Measurements from ENCODE around the gene AGER. TPM values are rescaled to one million over a fixed set of nuclear protein-coding genes. Genes with fewer than 3 reads are reported as not detected.

The AGER gene
- total RNA-seq, 1 experiment from 2014 or later: 14.3 TPM

DNA sequence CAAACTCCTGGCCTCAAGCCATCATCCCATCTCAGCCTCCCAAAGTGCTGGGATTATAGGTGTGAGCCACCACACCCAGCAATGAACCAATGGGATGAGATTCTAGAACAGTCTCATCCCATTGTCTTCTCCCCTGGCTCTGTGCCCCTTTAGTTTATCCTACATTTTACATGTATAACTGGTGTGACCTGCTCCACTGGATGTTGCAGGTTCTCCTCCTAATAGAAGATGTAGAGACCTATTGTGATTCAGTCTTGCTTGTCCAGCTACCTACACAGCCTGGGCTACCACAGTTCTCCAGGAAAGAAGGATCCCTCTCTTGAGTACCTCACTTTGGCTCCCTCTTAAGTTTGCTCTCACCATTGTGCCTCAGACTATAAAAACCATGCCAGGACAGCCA is 51.9 kb downstream of the AGER start:
- Histone ChIP-seq H2BK20ac (ENCODE audit: low read depth, low read length, poor library complexity, severe bottlenecking) (no peak overlapping the region), H3K9ac (ENCODE audit: extremely low read depth, insufficient read length, low read length) (no peak overlapping the region), H2BK5ac (ENCODE audit: insufficient read length, low read length) (no peak overlapping the region), H3K23ac (ENCODE audit: insufficient read length, low read depth, low read length) (no peak overlapping the region), H2BK120ac (ENCODE audit: low read depth, low read length, poor library complexity, severe bottlenecking) (no peak overlapping the region), H4K8ac (replicated peaks; ENCODE audit: insufficient read length, low read depth, low read length) (no peak overlapping the region), H3K27me3 (ENCODE audit: insufficient read depth, low read length) (no peaks in the 10 kb centered on the region), H3K27ac (ENCODE audit: insufficient read length, low read depth, low read length) (no peak overlapping the region), H2BK12ac (ENCODE audit: insufficient read length, low read depth, low read length) (no peak overlapping the region), H4K91ac (ENCODE audit: insufficient read length, low read depth, low read length) (no peak overlapping the region), H3K4me1 (ENCODE audit: insufficient read depth, low read length) (no peaks in the 10 kb centered on the region), H3K4ac (ENCODE audit: low read depth, low read length) (no peak overlapping the region), H2AK5ac (ENCODE audit: insufficient read length, low read length) (no peak overlapping the region), H3K23me2 (ENCODE audit: insufficient read length, low read depth, low read length, poor library complexity, severe bottlenecking) (peaks cover 3% of the 10 kb centered on the region), H3K14ac (ENCODE audit: insufficient read depth, low read length) (no peak overlapping the region), H3K79me2 (ENCODE audit: insufficient read depth, low read length) (no peaks in the 10 kb centered on the region), H4K20me1 (ENCODE audit: control insufficient read depth, insufficient read depth, insufficient read length) (no peaks in the 10 kb centered on the region), H3K9me3 (ENCODE audit: control insufficient read depth, low read depth, low read length) (no peaks in the 10 kb centered on the region), H3K4me2 (ENCODE audit: insufficient read depth, insufficient read length, low read length) (no peak overlapping the region), H4K5ac (ENCODE audit: insufficient read length, low read depth, low read length) (no peak overlapping the region), H3T11ph (ENCODE audit: low read length) (no peak overlapping the region), H2BK15ac (ENCODE audit: low read depth, low read length) (no peak overlapping the region), H3K56ac (ENCODE audit: insufficient read length, low read depth, low read length) (no peak overlapping the region), H2AFZ (ENCODE audit: low read length) (no peak overlapping the region), H3K18ac (ENCODE audit: insufficient read length, low read depth, low read length) (no peak overlapping the region), H3K79me1 (ENCODE audit: insufficient read depth, low read depth, low read length, poor library complexity, severe bottlenecking) (no peaks in the 10 kb centered on the region)
- peak overlapping the region in 1 of 3 experiments; percentile 92; a peak in 2 of 7 replicates for H3K27ac Mint-ChIP-seq
- H3K9me3 Mint-ChIP-seq: no peaks in the 10 kb centered on the region
- no peaks in the 10 kb centered on the region; a peak in 3 of 7 replicates for H3K36me3 Mint-ChIP-seq (ENCODE audit: insufficient read depth in 1 of 3, low read depth in 3 of 3)
- peaks cover 8% of the 10 kb centered on the region for H3K27me3 Mint-ChIP-seq (ENCODE audit: low read depth)
- H3K4me1 Mint-ChIP-seq: peaks cover 16 to 30% of the 10 kb centered on the region in 2 experiments
- DNase-seq: no peak
- no peak overlapping the region for H3K4me3 Mint-ChIP-seq
- TF ChIP-seq, protein P1, sequence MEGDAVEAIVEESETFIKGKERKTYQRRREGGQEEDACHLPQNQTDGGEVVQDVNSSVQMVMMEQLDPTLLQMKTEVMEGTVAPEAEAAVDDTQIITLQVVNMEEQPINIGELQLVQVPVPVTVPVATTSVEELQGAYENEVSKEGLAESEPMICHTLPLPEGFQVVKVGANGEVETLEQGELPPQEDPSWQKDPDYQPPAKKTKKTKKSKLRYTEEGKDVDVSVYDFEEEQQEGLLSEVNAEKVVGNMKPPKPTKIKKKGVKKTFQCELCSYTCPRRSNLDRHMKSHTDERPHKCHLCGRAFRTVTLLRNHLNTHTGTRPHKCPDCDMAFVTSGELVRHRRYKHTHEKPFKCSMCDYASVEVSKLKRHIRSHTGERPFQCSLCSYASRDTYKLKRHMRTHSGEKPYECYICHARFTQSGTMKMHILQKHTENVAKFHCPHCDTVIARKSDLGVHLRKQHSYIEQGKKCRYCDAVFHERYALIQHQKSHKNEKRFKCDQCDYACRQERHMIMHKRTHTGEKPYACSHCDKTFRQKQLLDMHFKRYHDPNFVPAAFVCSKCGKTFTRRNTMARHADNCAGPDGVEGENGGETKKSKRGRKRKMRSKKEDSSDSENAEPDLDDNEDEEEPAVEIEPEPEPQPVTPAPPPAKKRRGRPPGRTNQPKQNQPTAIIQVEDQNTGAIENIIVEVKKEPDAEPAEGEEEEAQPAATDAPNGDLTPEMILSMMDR (conservative IDR thresholded peaks at IDR 0.05): no peak
